ENCODE results near the gene CNOT10.
"Not testable (repeated sequence)": the region's sequence is repeated elsewhere in the genome, so short reads cannot be mapped to it uniquely, and the experiment has no call there.

CNOT10 gene

GRCh38 chr3:32698506-32698905, 13.5 kb downstream of the CNOT10 start:
- DNase-seq, result no peak

- no peak for DNase-seq
Measured at GRCh38 chr3:32699429-32699828, 14.4 kb downstream of the CNOT10 start.

- DNase-seq, result no peak
Measured at GRCh38 chr3:32700244-32700643, 15.3 kb downstream of the CNOT10 start.

- DNase-seq, result no peak
Measured at GRCh38 chr3:32703491-32703972, 18.5 kb downstream of the CNOT10 start.

- DNase-seq, result no peak
Measured at GRCh38 chr3:32705232-32705631, 20.2 kb downstream of the CNOT10 start.

GRCh38 chr3:32706348-32707025, 21.5 kb downstream of the CNOT10 start:
- no peak for DNase-seq

- DNase-seq, result no peak
Measured at GRCh38 chr3:32707026-32707370, 22.0 kb downstream of the CNOT10 start.

- DNase-seq, result no peak
Measured at GRCh38 chr3:32708672-32709283, 23.8 kb downstream of the CNOT10 start.

- DNase-seq, result no peak
Measured at GRCh38 chr3:32709346-32709745, 24.4 kb downstream of the CNOT10 start.

GRCh38 chr3:32712506-32713055, 27.6 kb downstream of the CNOT10 start:
- DNase-seq, result no peak

- no peak for DNase-seq
Measured at GRCh38 chr3:32713181-32713580, 28.2 kb downstream of the CNOT10 start.

- no peak for DNase-seq
Measured at GRCh38 chr3:32719335-32719734, 34.3 kb downstream of the CNOT10 start.

- DNase-seq, result no peak
Measured at GRCh38 chr3:32719931-32720330, 34.9 kb downstream of the CNOT10 start.

- no peak for DNase-seq
Measured at GRCh38 chr3:32725721-32726120, 40.7 kb downstream of the CNOT10 start.

GRCh38 chr3:32733631-32734229, 48.7 kb downstream of the CNOT10 start:
- DNase-seq, result peak; percentile 1

- DNase-seq, result no peak
Measured at GRCh38 chr3:32734756-32735155, 49.8 kb downstream of the CNOT10 start.

- not testable (repeated sequence) for DNase-seq
Measured at GRCh38 chr3:32743470-32743869, 58.5 kb downstream of the CNOT10 start.

GRCh38 chr3:32743934-32744333, 58.9 kb downstream of the CNOT10 start:
- no peak for DNase-seq

GRCh38 chr3:32751377-32751776, 66.4 kb downstream of the CNOT10 start:
- DNase-seq, result no peak

GRCh38 chr3:32755761-32756160, 70.8 kb downstream of the CNOT10 start:
- DNase-seq, result no peak

- DNase-seq, result no peak
Measured at GRCh38 chr3:32757618-32758374, 72.8 kb downstream of the CNOT10 start.

- DNase-seq, result no peak
Measured at GRCh38 chr3:32758375-32758753, 73.4 kb downstream of the CNOT10 start.

- DNase-seq, result no peak
Measured at GRCh38 chr3:32759342-32759741, 74.4 kb downstream of the CNOT10 start.

Measured in NCI-H2171 treated with DMSO at 0.1 percent for 48 hours (cell line).